CD4-positive, alpha-beta T cell (primary cell): Measurements from ENCODE around the gene RASSF8. TPM values are rescaled to one million over a fixed set of nuclear protein-coding genes. Genes with fewer than 3 reads are reported as not detected.

Experiments used
- ATAC-seq: fragments of 200-7000 bp; cut with Tn5 transposase; one replicate; pipeline ENCODE4 v1.10.0; 2022; ENCODE audit warnings: mild to moderate bottlenecking; ENCODE audit not compliant: poor library complexity
- CTCF ChIA-PET: fragments of 350-600 bp; sonication (Branson Sonifier 250); formaldehyde crosslinking; loops from one replicate; lab custom pipeline; 2021; ENCODE audit warnings: antibody characterized with exemption, inconsistent platforms; lab: Charles Lee
- POLR2A ChIA-PET: fragments of 350-600 bp; sonication (Branson Sonifier 250); formaldehyde crosslinking; loops from one replicate; lab custom pipeline; 2021; ENCODE audit warnings: antibody characterized with exemption, inconsistent platforms; lab: Charles Lee
- DNase-seq, 14 experiments: peaks; one replicate each; pipeline ENCODE4 v3.0.0-alpha.2; 2013 to 2020; ENCODE audit warnings: mixed read lengths in 2 of 14
- H3K27ac ChIP-seq, 2 donors: one replicate each; pipeline versions ENCODE4 v1.5.1 to v1.7.0; 2013; ENCODE audit warnings: low read length in 2 of 2, low read depth in 1 of 2, mild to moderate bottlenecking in 1 of 2
- H3K27me3 ChIP-seq, 2 experiments: 1 replicate in 1 of 2; 2 replicates in 1 of 2; pipeline versions ENCODE4 v1.6.1 to v1.7.0; 2013; ENCODE audit warnings: low read length in 2 of 2, control low read depth in 1 of 2, mild to moderate bottlenecking in 1 of 2, moderate library complexity in 1 of 2; ENCODE audit not compliant: insufficient read depth in 2 of 2, control insufficient read depth in 1 of 2
- H3K36me3 ChIP-seq: one replicate; pipeline ENCODE4 v1.6.1; 2013; ENCODE audit warnings: low read length, control low read depth; ENCODE audit not compliant: insufficient read depth
- H3K4me1 ChIP-seq: one replicate; pipeline ENCODE4 v1.6.1; 2013; ENCODE audit warnings: low read length, control low read depth; ENCODE audit not compliant: insufficient read depth
- H3K4me3 ChIP-seq: one replicate; pipeline ENCODE4 v1.5.1; 2013; ENCODE audit warnings: mild to moderate bottlenecking, low read length, moderate library complexity
- H3K9me3 ChIP-seq, 2 experiments: 1 replicate in 1 of 2; 2 replicates in 1 of 2; pipeline versions ENCODE4 v1.6.1 to v1.7.0; 2013; ENCODE audit warnings: low read length in 2 of 2, mild to moderate bottlenecking in 2 of 2, control low read depth in 1 of 2, moderate library complexity in 1 of 2; ENCODE audit not compliant: control insufficient read depth in 1 of 2, insufficient read depth in 1 of 2
- H3K27ac Mint-ChIP-seq: one replicate; pipeline ENCODE4 v1.8.0; 2020; ENCODE audit warnings: mixed read lengths
- H3K27me3 Mint-ChIP-seq: one replicate; pipeline ENCODE4 v1.8.0; 2021; ENCODE audit warnings: mixed read lengths
- H3K36me3 Mint-ChIP-seq: one replicate; pipeline ENCODE4 v1.8.0; 2021; ENCODE audit warnings: low read depth, mixed read lengths
- H3K4me1 Mint-ChIP-seq: one replicate; pipeline ENCODE4 v1.8.0; 2021; ENCODE audit warnings: low read depth, mixed read lengths
- H3K4me3 Mint-ChIP-seq: one replicate; pipeline ENCODE4 v1.8.0; 2020; ENCODE audit warnings: mild to moderate bottlenecking, mixed read lengths
- H3K9me3 Mint-ChIP-seq: one replicate; pipeline ENCODE4 v1.8.0; 2020; ENCODE audit warnings: mixed read lengths
- CTCF ChIP-seq: fragments of 200-600 bp; IDR thresholded peaks from one replicate; pipeline ENCODE4 v1.8.0; 2022; ENCODE audit warnings: antibody characterized with exemption, mild to moderate bottlenecking
- intact Hi-C, 2 experiments: fragments of 100-400 bp; cut with DNase I in 1 of 2; cut with micrococcal nuclease in 1 of 2; formaldehyde crosslinking; loops; one replicate each; pipeline versions ENCODE4 v1.15.1 to v1.9.0; 2023 to 2025; cut with DNase I, micrococcal nuclease
- total RNA-seq, 174 experiments: library from RNA in 2 of 174; stranded (reverse) in 2 of 174; gene quantifications; one replicate each; pipeline ENCODE4 v1.2.3 and lab custom pipeline; 2021 to 2026

The RASSF8 gene
- total RNA-seq, 2 experiments from 2014 or later: 0.71 to 1.4 TPM

- no peak overlapping the region for H3K27ac ChIP-seq
- ChIA-PET CTCF (no interaction called here), POLR2A (no interaction called here)
- no peaks in the 10 kb centered on the region for H3K9me3 Mint-ChIP-seq
- ATAC-seq (no peak), DNase-seq (no peak)
- no peaks in the 10 kb centered on the region for H3K4me1 ChIP-seq
- no peak overlapping the region for H3K4me3 ChIP-seq
- no peaks in the 10 kb centered on the region for H3K27me3 ChIP-seq
- no peak overlapping the region for H3K27ac Mint-ChIP-seq
- no peaks in the 10 kb centered on the region for H3K9me3 ChIP-seq
- no peak for TF ChIP-seq CTCF
- no peaks in the 10 kb centered on the region for H3K36me3 ChIP-seq
- no peaks in the 10 kb centered on the region for H3K4me1 Mint-ChIP-seq
- H3K36me3 Mint-ChIP-seq: no peaks in the 10 kb centered on the region
- H3K27me3 Mint-ChIP-seq: no peaks in the 10 kb centered on the region
- intact Hi-C loops: no loop called here
- H3K4me3 Mint-ChIP-seq: no peak overlapping the region
These were observed 33.7 kb downstream of the RASSF8 start for GRCh38 chr12:25992026-25992782.

- Mint-ChIP-seq H3K4me3 (no peak overlapping the region), H3K27ac (no peak overlapping the region), H3K27me3 (no peaks in the 10 kb centered on the region), H3K9me3 (no peaks in the 10 kb centered on the region), H3K36me3 (no peaks in the 10 kb centered on the region), H3K4me1 (no peaks in the 10 kb centered on the region)
- ATAC-seq: no peak
- ChIA-PET POLR2A (no interaction called here), CTCF (no interaction called here)
- Histone ChIP-seq H3K4me1 (no peaks in the 10 kb centered on the region), H3K36me3 (no peaks in the 10 kb centered on the region), H3K9me3 (no peaks in the 10 kb centered on the region), H3K4me3 (no peak overlapping the region), H3K27ac (no peak overlapping the region), H3K27me3 (no peaks in the 10 kb centered on the region)
- TF ChIP-seq CTCF: no peak
- intact Hi-C loops: no loop called here
- no peak for DNase-seq
These were observed 35.6 kb downstream of the RASSF8 start for GRCh38 chr12:25993901-25994651.

GRCh38 chr12:25994901-25995625 lies 36.6 kb downstream of the RASSF8 start:
- H3K27me3 Mint-ChIP-seq: no peaks in the 10 kb centered on the region
- ATAC-seq (no peak), DNase-seq (no peak)
- TF ChIP-seq CTCF: no peak
- intact Hi-C loops: no loop called here
- Histone ChIP-seq H3K27ac (no peak overlapping the region), H3K27me3 (no peaks in the 10 kb centered on the region), H3K4me1 (no peaks in the 10 kb centered on the region), H3K36me3 (no peaks in the 10 kb centered on the region), H3K4me3 (no peak overlapping the region), H3K9me3 (no peaks in the 10 kb centered on the region)
- CTCF ChIA-PET: no interaction called here
- H3K36me3 Mint-ChIP-seq: no peaks in the 10 kb centered on the region
- no peak overlapping the region for H3K4me3 Mint-ChIP-seq
- no peaks in the 10 kb centered on the region for H3K4me1 Mint-ChIP-seq
- POLR2A ChIA-PET: no interaction called here
- no peaks in the 10 kb centered on the region for H3K9me3 Mint-ChIP-seq
- no peak overlapping the region for H3K27ac Mint-ChIP-seq
